SK-N-SH treated with all-trans-retinoic acid at 6 μM for 48 hours (cell line): Measurements from ENCODE around the gene RAB3B.

Source experiments
- ATAC-seq: fragments of 200-7000 bp; cut with Tn5 transposase; 3 replicates; pipeline ENCODE4 v1.9.1; 2020; ENCODE audit warnings: mild to moderate bottlenecking, moderate library complexity
- ARNTL ChIP-seq: fragments of 450-650 bp; formaldehyde crosslinking; IDR thresholded peaks from 2 replicates; pipeline ENCODE4 v1.5.0; 2020; ENCODE audit warnings: low read depth, mild to moderate bottlenecking, moderate library complexity, borderline replicate concordance
- BACH2 ChIP-seq: fragments of 250-450 bp; sonication (Bioruptor Pico); IDR thresholded peaks from 2 replicates; pipeline ENCODE4 v1.9.0; 2021; ENCODE audit warnings: mild to moderate bottlenecking, borderline replicate concordance
- CSDC2 ChIP-seq: fragments of 250-450 bp; sonication (Bioruptor Pico); IDR thresholded peaks from 2 replicates; pipeline ENCODE4 v1.5.0; 2020; ENCODE audit warnings: mild to moderate bottlenecking, moderate library complexity
- ESRRG ChIP-seq: fragments of 250-450 bp; sonication (Bioruptor Pico); IDR thresholded peaks from 2 replicates; pipeline ENCODE4 v1.6.1; 2021; ENCODE audit warnings: mild to moderate bottlenecking
- GLIS3 ChIP-seq: fragments of 250-450 bp; sonication (Bioruptor Pico); IDR thresholded peaks from 2 replicates; pipeline ENCODE4 v1.5.0; 2020; ENCODE audit warnings: mild to moderate bottlenecking, moderate library complexity
- ISL1 ChIP-seq: fragments of 250-450 bp; sonication (Bioruptor Pico); IDR thresholded peaks from 2 replicates; pipeline ENCODE4 v2.1.2; 2022; ENCODE audit warnings: mild to moderate bottlenecking, moderate library complexity
- OSR1 ChIP-seq: fragments of 250-450 bp; sonication (Bioruptor Pico); IDR thresholded peaks from 2 replicates; pipeline ENCODE4 v1.8.0; 2022; ENCODE audit warnings: moderate library complexity, mild to moderate bottlenecking, inconsistent platforms
- PATZ1 ChIP-seq: fragments of 250-450 bp; sonication (Bioruptor Pico); IDR thresholded peaks from 2 replicates; pipeline ENCODE4 v1.8.0; 2020; ENCODE audit warnings: mild to moderate bottlenecking, moderate library complexity, borderline replicate concordance
- PPARA ChIP-seq: fragments of 250-450 bp; sonication (Bioruptor Pico); IDR thresholded peaks from 2 replicates; pipeline ENCODE4 v1.5.0; 2020; ENCODE audit warnings: mild to moderate bottlenecking, borderline replicate concordance
- RARB ChIP-seq: fragments of 250-450 bp; sonication (Bioruptor Pico); IDR thresholded peaks from 2 replicates; pipeline ENCODE4 v1.8.0; 2021; ENCODE audit warnings: mild to moderate bottlenecking, moderate library complexity
- SNAI2 ChIP-seq: fragments of 250-450 bp; sonication (Bioruptor Pico); IDR thresholded peaks from 2 replicates; pipeline ENCODE4 v1.5.0; 2020; ENCODE audit warnings: mild to moderate bottlenecking, moderate library complexity
- TCF4 ChIP-seq: fragments of 250-450 bp; sonication (Bioruptor Pico); IDR thresholded peaks from 2 replicates; pipeline ENCODE4 v1.8.0; 2021; ENCODE audit warnings: mild to moderate bottlenecking, moderate library complexity, borderline replicate concordance
- TOX ChIP-seq: fragments of 250-450 bp; sonication (Bioruptor Pico); IDR thresholded peaks from 2 replicates; pipeline ENCODE4 v1.8.0; 2021; ENCODE audit warnings: mild to moderate bottlenecking, moderate library complexity, borderline replicate concordance
- ZC3H10 ChIP-seq: fragments of 250-450 bp; sonication (Bioruptor Pico); IDR thresholded peaks from 2 replicates; pipeline ENCODE4 v1.5.1; 2021; ENCODE audit warnings: mild to moderate bottlenecking, moderate library complexity
- ZFP3 ChIP-seq: fragments of 250-450 bp; sonication (Bioruptor Pico); IDR thresholded peaks from 2 replicates; pipeline ENCODE4 v1.5.0; 2020; ENCODE audit warnings: mild to moderate bottlenecking, moderate library complexity
- ZFP30 ChIP-seq: fragments of 450-650 bp; formaldehyde crosslinking; IDR thresholded peaks from 2 replicates; pipeline ENCODE4 v1.5.0; 2022; ENCODE audit warnings: mild to moderate bottlenecking, moderate library complexity
- ZNF565 ChIP-seq: fragments of 450-650 bp; formaldehyde crosslinking; conservative IDR thresholded peaks from 2 replicates; pipeline ENCODE4 v1.5.0; 2020; ENCODE audit warnings: low read depth, mild to moderate bottlenecking, moderate library complexity
- ZNF70 ChIP-seq: fragments of 450-650 bp; formaldehyde crosslinking; IDR thresholded peaks from 2 replicates; pipeline ENCODE4 v1.5.0; 2020; ENCODE audit warnings: mild to moderate bottlenecking, moderate library complexity
- ZNF8 ChIP-seq: fragments of 450-650 bp; formaldehyde crosslinking; IDR thresholded peaks from 2 replicates; pipeline ENCODE4 v1.5.0; 2020; ENCODE audit warnings: mild to moderate bottlenecking, moderate library complexity
- TF ChIP-seq, protein P1 (sequence below): fragments of 250-450 bp; sonication (Bioruptor Pico); IDR thresholded peaks from 2 replicates; pipeline ENCODE4 v1.5.0; 2020; ENCODE audit warnings: mild to moderate bottlenecking, moderate library complexity
- TF ChIP-seq, protein P2 (sequence below): fragments of 250-450 bp; sonication (Bioruptor Pico); IDR thresholded peaks from 2 replicates; pipeline ENCODE4 v1.8.0; 2021; ENCODE audit warnings: low read depth, mild to moderate bottlenecking, moderate library complexity, borderline replicate concordance
- TF ChIP-seq, protein P3 (sequence below): fragments of 250-450 bp; sonication (Bioruptor Pico); IDR thresholded peaks from 2 replicates; pipeline ENCODE4 v1.5.1; 2021; ENCODE audit warnings: mild to moderate bottlenecking, moderate library complexity

RAB3B gene

DNA sequence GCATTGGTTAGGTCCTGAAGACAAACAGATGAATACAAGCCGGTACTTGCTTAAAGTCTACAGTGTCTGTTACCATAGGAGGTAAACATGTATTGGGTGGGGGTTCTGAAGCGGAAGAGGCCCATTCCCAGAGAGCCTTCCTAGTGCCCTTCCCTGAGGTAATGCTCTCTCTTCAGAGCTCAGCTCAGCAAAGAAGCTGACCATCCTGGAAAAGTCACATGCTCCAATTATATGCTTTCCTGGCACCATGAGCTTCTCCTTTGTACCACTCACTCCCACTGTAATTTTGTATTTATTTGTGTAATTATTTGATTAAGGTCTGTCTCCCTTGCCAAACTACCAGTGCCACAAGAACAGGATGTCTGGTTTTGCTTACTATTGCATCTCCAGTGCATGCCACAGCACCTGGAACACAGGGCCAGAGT lies 42.0 kb downstream of the RAB3B start (continued):
- TF ChIP-seq, protein P1, sequence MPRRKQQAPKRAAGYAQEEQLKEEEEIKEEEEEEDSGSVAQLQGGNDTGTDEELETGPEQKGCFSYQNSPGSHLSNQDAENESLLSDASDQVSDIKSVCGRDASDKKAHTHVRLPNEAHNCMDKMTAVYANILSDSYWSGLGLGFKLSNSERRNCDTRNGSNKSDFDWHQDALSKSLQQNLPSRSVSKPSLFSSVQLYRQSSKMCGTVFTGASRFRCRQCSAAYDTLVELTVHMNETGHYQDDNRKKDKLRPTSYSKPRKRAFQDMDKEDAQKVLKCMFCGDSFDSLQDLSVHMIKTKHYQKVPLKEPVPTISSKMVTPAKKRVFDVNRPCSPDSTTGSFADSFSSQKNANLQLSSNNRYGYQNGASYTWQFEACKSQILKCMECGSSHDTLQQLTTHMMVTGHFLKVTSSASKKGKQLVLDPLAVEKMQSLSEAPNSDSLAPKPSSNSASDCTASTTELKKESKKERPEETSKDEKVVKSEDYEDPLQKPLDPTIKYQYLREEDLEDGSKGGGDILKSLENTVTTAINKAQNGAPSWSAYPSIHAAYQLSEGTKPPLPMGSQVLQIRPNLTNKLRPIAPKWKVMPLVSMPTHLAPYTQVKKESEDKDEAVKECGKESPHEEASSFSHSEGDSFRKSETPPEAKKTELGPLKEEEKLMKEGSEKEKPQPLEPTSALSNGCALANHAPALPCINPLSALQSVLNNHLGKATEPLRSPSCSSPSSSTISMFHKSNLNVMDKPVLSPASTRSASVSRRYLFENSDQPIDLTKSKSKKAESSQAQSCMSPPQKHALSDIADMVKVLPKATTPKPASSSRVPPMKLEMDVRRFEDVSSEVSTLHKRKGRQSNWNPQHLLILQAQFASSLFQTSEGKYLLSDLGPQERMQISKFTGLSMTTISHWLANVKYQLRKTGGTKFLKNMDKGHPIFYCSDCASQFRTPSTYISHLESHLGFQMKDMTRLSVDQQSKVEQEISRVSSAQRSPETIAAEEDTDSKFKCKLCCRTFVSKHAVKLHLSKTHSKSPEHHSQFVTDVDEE (CRISPR knock-in tag), result no peak
- TF ChIP-seq, all 23 proteins: peak for 0

DNA sequence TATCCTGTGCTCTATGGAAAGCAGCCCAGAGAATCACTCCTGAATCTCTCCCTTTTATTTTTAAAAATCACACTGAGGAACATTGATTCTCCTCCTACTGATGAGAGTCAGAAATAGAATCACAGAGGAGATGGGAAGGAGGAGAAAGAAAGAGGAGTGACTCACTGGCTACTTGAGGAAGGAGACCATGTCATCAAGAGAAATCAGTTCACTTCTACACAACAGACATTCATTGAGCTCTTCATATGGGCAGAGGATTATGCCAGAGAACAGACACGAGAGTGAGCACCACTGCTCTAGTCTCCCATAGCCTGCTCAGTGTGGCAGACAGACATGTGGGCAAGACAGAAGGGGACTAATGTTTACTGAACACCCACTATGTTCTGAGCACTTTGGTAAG lies 44.2 kb downstream of the RAB3B start:
- TF ChIP-seq OSR1, result no peak
- no peak for TF ChIP-seq ZNF565
- no peak for TF ChIP-seq TCF4 (CRISPR knock-in tag)
- TF ChIP-seq ZNF8 (CRISPR knock-in tag), result no peak
- no peak for TF ChIP-seq ESRRG (CRISPR knock-in tag)
- peak; percentile 40 for ATAC-seq

DNA sequence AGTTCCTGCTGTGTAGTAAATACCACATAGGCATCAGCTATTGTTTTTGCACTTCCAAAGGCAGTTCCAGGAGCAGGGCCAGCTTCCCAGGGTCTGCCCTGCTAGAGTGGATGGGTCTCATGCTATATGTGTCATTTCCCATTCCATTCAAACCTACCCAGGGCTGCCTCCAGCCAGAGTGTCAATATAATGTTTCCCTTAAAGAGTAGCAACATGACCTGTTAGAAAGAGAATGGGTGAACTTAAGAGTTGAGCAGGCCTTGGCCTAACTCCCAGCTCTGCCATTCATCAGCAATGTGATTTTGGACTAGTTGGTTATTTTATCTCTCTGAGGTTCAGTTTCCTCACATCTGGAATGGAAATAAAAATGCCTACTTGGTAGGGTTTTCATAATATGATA lies 44.9 kb downstream of the RAB3B start:
- TF ChIP-seq ZC3H10, result no peak
- TF ChIP-seq ZNF70, result no peak
- no peak for TF ChIP-seq TOX (CRISPR knock-in tag)
- TF ChIP-seq, protein P1 (CRISPR knock-in tag), result no peak
- TF ChIP-seq SNAI2 (CRISPR knock-in tag), result no peak
- no peak for TF ChIP-seq TCF4 (CRISPR knock-in tag)
- TF ChIP-seq GLIS3 (CRISPR knock-in tag), result no peak
- TF ChIP-seq, protein P2, sequence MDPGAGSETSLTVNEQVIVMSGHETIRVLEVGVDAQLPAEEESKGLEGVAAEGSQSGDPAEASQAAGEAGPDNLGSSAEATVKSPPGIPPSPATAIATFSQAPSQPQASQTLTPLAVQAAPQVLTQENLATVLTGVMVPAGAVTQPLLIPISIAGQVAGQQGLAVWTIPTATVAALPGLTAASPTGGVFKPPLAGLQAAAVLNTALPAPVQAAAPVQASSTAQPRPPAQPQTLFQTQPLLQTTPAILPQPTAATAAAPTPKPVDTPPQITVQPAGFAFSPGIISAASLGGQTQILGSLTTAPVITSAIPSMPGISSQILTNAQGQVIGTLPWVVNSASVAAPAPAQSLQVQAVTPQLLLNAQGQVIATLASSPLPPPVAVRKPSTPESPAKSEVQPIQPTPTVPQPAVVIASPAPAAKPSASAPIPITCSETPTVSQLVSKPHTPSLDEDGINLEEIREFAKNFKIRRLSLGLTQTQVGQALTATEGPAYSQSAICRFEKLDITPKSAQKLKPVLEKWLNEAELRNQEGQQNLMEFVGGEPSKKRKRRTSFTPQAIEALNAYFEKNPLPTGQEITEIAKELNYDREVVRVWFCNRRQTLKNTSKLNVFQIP (CRISPR knock-in tag), result no peak
- TF ChIP-seq ZFP3 (CRISPR knock-in tag), result no peak
- TF ChIP-seq PPARA (CRISPR knock-in tag), result no peak
- TF ChIP-seq ZNF8 (CRISPR knock-in tag), result no peak
- no peak for TF ChIP-seq BACH2 (CRISPR knock-in tag)
- TF ChIP-seq ZNF565, result no peak
- no peak for TF ChIP-seq OSR1
- no peak for TF ChIP-seq ZFP30 (CRISPR knock-in tag)
- TF ChIP-seq RARB (CRISPR knock-in tag), result no peak
- TF ChIP-seq ISL1 (CRISPR knock-in tag), result no peak
- TF ChIP-seq ESRRG (CRISPR knock-in tag), result no peak
- TF ChIP-seq, all 23 proteins: peak for 0
- ATAC-seq, result peak; percentile 32; the same call in 2 of the 3 replicates

GRCh38 chr1:51942281-51942680 lies 48.2 kb downstream of the RAB3B start:
- no peak for ATAC-seq
- TF ChIP-seq ESRRG (CRISPR knock-in tag) (no peak), ZFP3 (CRISPR knock-in tag) (no peak), GLIS3 (CRISPR knock-in tag) (no peak), ZNF565 (no peak), ZC3H10 (no peak), ZFP30 (CRISPR knock-in tag) (no peak), PPARA (CRISPR knock-in tag) (no peak), ZNF8 (CRISPR knock-in tag) (no peak), SNAI2 (CRISPR knock-in tag) (no peak), ARNTL (CRISPR knock-in tag) (no peak), PATZ1 (no peak), CSDC2 (CRISPR knock-in tag) (no peak)
- TF ChIP-seq, protein P3, sequence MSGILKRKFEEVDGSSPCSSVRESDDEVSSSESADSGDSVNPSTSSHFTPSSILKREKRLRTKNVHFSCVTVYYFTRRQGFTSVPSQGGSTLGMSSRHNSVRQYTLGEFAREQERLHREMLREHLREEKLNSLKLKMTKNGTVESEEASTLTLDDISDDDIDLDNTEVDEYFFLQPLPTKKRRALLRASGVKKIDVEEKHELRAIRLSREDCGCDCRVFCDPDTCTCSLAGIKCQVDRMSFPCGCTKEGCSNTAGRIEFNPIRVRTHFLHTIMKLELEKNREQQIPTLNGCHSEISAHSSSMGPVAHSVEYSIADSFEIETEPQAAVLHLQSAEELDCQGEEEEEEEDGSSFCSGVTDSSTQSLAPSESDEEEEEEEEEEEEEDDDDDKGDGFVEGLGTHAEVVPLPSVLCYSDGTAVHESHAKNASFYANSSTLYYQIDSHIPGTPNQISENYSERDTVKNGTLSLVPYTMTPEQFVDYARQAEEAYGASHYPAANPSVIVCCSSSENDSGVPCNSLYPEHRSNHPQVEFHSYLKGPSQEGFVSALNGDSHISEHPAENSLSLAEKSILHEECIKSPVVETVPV (CRISPR knock-in tag), result no peak
- TF ChIP-seq, protein P2 (CRISPR knock-in tag), result no peak
